ENCODE results near the gene RNF148.
"Not testable (repeated sequence)": the region's sequence is repeated elsewhere in the genome, so short reads cannot be mapped to it uniquely, and the experiment has no call there.

Gene RNF148

DNA sequence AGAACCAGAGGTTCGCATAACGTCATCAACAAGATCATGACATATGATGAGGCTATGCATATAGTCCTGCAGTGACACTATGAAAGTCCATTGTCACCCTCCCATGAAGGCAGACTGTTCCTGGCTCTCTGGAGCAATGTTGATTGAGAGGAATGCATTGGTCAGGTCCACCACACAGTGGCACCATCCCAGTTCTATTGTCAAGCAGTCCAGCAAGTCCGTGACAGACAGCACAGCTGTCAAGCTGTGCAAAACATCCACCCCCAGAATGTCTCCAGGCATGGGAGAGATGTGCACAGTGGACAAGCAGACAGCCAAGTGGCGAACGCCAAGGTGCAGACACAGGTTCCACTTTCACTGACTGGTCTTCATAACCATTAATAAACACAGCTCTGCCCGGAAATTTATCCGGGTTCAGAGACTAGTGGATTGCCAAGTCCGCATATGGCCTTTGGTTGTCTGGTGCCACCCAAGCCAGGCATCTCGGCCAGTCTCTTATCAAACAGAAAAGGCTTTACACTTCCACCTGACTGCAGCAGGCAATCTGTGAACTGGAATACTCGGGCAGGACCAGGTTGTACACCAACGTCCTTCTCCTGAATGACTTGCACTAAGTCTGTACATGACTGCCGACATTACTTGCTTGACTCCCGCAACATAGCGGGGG is 11.0 kb downstream of the RNF148 start:
- FAIRE-seq (no peak), DNase-seq (ENCODE audit: low spot score) (no peak)

GRCh38 chr7:122689346-122690109 is 13.2 kb downstream of the RNF148 start:
- FAIRE-seq (no peak), DNase-seq (ENCODE audit: low spot score) (no peak)

DNA sequence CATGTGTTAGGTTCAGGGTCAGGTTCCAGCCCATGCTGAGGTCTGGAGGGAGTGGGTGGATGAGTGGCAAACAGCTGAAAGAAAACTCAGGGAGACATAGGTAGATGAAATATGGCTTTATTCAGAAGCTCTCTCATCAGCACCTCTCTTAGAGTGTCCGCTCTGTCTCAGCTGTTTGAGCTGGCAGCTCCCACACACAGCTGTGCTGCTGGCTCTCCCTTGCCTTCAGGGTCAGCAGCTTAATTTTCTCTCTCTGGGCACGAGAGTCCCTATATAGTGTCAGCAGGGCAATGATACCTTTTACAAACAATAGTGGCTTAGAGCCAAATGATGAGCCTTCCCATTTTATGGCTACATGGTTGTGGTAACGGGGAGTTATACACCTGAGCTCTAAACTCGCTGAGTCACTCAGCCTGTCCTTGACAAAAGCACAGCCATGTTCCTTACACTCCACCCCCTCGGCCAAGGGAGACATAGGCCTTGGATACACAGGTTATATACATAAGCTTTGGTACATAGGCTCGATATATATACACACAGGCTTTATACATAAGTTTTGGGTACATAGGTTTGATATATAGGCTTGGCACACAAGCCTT is 14.2 kb downstream of the RNF148 start:
- no peak for FAIRE-seq
- no peak for DNase-seq (ENCODE audit: low spot score)

- DNase-seq (ENCODE audit: low spot score) = no peak
- no peak for FAIRE-seq
These were observed 16.3 kb downstream of the RNF148 start for GRCh38 chr7:122686360-122686878.

DNA sequence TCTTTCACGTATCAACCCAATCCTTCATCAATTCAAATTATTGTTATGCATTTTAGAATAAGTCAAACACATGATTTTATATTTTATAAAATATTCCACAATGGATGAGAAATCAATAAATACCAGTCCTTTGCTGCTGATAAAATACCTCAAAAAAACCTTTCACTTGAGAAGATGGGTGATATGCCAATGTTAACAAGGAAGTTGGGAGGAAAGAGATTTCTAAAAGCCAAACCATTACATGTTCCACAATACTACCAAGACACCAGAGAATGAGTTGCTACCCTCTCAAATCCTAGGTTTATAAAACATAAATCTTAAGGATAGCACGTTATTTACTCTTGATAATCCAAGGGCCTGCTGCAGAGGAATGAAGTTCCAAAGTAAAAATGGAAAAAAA is 18.2 kb downstream of the RNF148 start:
- no peak for FAIRE-seq
- no peak for DNase-seq (ENCODE audit: low spot score)

DNA sequence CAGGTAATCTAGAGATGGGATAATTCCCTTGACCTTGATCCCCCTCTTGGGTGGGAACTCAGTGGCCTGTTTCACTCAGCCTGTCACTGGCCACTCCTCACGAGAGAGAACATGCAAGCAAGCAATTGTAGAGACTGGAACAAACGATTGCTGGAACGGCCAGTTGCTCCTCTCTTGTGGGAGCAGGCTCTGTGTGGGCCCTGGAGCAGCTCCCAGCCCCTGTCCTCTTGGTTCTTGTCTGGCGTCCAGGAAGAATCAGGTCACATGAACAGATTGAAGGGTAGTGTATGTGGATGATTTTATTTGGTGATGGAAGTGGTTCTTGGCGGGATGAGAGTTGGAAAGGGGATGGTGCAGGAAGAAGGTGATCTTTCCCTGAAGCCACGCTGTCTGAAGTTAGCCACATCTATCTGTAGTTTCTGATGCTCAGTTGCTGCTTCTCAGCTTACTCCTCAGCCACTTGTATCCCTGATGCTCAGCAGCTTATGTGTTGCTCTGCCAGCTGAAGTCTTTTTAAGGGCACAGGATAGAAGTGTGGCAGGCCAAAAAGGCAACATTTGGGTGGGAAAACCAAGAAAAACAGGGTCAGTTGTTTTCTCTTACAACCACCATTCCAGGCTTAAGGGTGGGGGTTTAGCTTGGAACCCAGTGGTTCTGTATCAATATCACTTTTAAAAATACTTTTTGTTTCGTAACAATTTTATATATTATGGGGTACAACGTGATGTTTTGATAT is 19.7 kb downstream of the RNF148 start:
- DNase-seq (ENCODE audit: low spot score) = no peak
- FAIRE-seq = no peak

GRCh38 chr7:122681186-122681585 is 21.5 kb downstream of the RNF148 start:
- FAIRE-seq; DNase-seq (ENCODE audit: low spot score): not testable (repeated sequence)

DNA sequence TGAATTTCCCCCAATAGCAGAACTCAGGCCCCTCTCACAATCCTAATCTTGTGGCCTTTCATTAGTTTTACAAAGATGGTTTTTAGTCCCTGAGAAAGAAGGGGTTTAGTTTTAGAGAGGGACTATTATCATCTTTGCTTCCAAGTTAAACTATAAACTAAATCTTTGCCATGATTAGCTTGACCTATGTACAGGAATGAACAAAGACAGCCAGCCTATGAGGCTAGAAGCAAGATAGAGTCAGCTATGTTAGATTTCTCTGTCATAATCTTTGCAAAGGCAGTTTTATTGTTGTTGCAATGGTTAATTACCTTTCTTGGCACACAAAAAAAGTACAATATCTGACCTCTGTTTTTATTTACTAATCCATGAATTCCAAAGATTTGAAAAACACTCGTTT is 22.9 kb downstream of the RNF148 start:
- no peak for FAIRE-seq
- no peak for DNase-seq (ENCODE audit: low spot score)

GRCh38 chr7:122679269-122679709 is 23.4 kb downstream of the RNF148 start:
- FAIRE-seq; DNase-seq (ENCODE audit: low spot score): not testable (repeated sequence)

GRCh38 chr7:122677149-122677548 is 25.6 kb downstream of the RNF148 start:
- no peak for DNase-seq (ENCODE audit: low spot score)
- FAIRE-seq = no peak

DNA sequence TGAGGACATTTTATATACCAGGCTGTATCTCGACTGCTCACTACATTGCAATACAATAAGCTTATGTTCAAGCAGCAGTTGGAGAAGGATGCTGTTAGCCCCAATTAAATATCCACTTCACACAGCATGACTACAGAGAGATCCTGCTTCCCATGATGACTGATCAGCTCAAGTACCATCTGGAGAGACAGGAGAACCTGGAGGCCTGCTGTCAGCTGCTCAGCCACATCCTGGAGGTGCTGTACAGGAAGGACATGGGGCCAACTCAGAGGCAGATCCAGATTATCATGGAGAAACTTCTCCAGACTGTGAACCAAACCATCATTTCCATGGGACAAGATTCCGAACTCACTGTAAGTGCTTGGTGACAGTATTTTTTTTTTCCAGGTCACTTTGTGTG is 26.3 kb downstream of the RNF148 start:
- FAIRE-seq = no peak
- no peak for DNase-seq (ENCODE audit: low spot score)

GRCh38 chr7:122675621-122676020 is 27.1 kb downstream of the RNF148 start:
- DNase-seq (ENCODE audit: low spot score) (no peak), FAIRE-seq (no peak)

GRCh38 chr7:122675011-122675410 is 27.7 kb downstream of the RNF148 start:
- FAIRE-seq = no peak

GRCh38 chr7:122674502-122674901 is 28.2 kb downstream of the RNF148 start:
- DNase-seq (ENCODE audit: low spot score) = no peak
- FAIRE-seq = no peak

More at GRCh38 chr7:122675011-122675410, 27.7 kb downstream of the RNF148 start:
- no peak for DNase-seq (ENCODE audit: low spot score)

DNA sequence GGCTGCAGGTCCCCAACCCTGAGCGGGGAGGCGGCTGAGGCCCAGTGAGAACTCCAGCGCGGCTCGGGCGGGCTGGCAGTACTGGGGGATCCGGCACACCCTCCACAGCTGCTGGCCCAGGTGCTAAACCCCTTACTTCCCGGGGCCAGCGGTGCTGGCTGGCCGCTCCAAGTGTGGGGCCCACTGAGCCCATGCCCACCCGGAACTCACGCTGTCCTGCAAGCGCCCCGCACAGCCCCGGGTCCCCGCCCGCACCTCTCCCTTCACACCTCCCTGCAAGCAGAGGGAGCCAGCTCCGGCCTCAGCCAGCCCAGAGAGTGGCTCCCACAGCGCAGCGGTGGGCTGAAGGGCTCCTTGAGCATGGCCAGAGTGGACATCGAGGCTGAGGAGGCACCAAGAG is 28.8 kb downstream of the RNF148 start:
- no peak for FAIRE-seq
- DNase-seq (ENCODE audit: low spot score) = no peak

GRCh38 chr7:122672536-122672935 is 30.2 kb downstream of the RNF148 start:
- FAIRE-seq (no peak), DNase-seq (ENCODE audit: low spot score) (no peak)

- FAIRE-seq (no peak), DNase-seq (ENCODE audit: low spot score) (no peak)
These were observed 39.0 kb downstream of the RNF148 start for GRCh38 chr7:122663733-122664132.

DNA sequence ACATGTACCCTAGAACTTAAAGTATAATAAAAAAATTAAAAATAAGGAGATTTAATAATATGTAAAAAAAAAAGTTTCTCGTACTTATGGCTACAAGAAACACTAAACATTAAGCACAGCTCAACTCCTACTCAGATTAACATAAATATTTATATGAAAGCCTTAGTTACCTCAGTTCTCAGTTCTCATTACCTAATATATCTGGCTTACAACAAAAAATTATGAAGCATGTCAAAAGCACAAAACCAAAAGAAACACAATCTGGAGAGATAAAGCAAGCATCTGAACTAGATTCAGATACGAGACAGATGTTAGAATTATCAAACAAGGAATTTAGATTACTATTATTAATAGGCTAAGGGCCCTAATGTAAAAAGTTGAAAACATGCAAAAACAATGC is 43.9 kb downstream of the RNF148 start:
- no peak for DNase-seq (ENCODE audit: low spot score)
- FAIRE-seq = no peak

GRCh38 chr7:122653685-122654084 is 49.0 kb downstream of the RNF148 start:
- DNase-seq (ENCODE audit: low spot score) (no peak), FAIRE-seq (no peak)

DNA sequence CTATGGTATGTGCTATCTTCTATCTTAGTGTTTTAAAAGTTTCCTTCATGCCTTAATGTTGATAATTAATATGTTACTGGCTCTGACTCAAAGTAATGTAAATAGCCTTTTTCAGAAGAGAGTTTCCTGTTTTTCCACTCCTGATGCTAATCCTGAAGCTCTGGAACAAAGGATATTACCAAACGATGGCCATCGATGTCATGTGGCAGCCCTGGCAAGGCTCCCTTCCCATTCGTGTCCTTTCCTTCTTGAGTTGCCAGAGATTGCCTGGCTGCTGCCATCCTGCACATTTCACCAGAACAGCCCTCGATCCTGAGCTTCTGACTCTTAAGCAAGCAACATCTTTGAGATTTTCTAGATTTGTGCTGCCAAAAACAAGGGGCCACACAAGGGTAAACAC is 49.8 kb downstream of the RNF148 start:
- DNase-seq (ENCODE audit: low spot score) (no peak), FAIRE-seq (no peak)
